DOHH2 (cell line): ENCODE results near the gene PLEKHG5.

ENCODE experiments used
- CTCF ChIP-seq: fragments of 200-600 bp; sonication (generic); IDR thresholded peaks from one replicate; pipeline ENCODE4 v1.5.1; 2014; ENCODE audit warnings: antibody characterized with exemption, mild to moderate bottlenecking, low read depth, low read length; ENCODE audit not compliant: poor library complexity, severe bottlenecking
- EZH2phosphoT487 ChIP-seq: fragments of 200-600 bp; sonication (generic); IDR thresholded peaks from 2 replicates; pipeline ENCODE4 v1.6.1; 2017; ENCODE audit warnings: borderline replicate concordance, mild to moderate bottlenecking, antibody characterized with exemption, low read length, moderate library complexity, mixed read lengths

- no peak for TF ChIP-seq CTCF
- no peak for TF ChIP-seq EZH2phosphoT487
Measured at GRCh38 chr1:6440198-6441126, 51.0 kb downstream of the PLEKHG5 start.
